Gastroesophageal sphincter (tissue), 3 donors: ENCODE results near the gene TLR1.
A peak's percentile ranks its signal among the peaks of the same experiment; 100 is the strongest.

ENCODE experiments used
- EP300 ChIP-seq: sonication (generic); formaldehyde crosslinking; IDR thresholded peaks from one replicate; pipeline ENCODE4 v1.6.1; 2017; ENCODE audit warnings: antibody characterized with exemption, mild to moderate bottlenecking
- POLR2A ChIP-seq, 2 donors: fragments of 450-650 bp; IDR thresholded peaks; one replicate each; pipeline ENCODE4 v1.6.1; 2017; ENCODE audit warnings: antibody characterized with exemption in 2 of 2, mild to moderate bottlenecking in 2 of 2, moderate library complexity in 1 of 2
- POLR2AphosphoS5 ChIP-seq: sonication (generic); formaldehyde crosslinking; IDR thresholded peaks from one replicate; pipeline ENCODE4 v1.6.1; 2017; ENCODE audit warnings: antibody characterized with exemption
- TF ChIP-seq, protein P1 (sequence below), 4 experiments: fragments of 200-600 bp in 2 of 4; fragments of 450-650 bp in 2 of 4; sonication (generic) in 1 of 4; IDR thresholded peaks; one replicate each; pipeline ENCODE4 v1.5.1; 2017 to 2019; ENCODE audit warnings: antibody characterized with exemption in 4 of 4, mild to moderate bottlenecking in 2 of 4, moderate library complexity in 2 of 4

GRCh38 chr4:38759113-38759789, 45.3 kb downstream of the TLR1 start:
- TF ChIP-seq, protein P1, sequence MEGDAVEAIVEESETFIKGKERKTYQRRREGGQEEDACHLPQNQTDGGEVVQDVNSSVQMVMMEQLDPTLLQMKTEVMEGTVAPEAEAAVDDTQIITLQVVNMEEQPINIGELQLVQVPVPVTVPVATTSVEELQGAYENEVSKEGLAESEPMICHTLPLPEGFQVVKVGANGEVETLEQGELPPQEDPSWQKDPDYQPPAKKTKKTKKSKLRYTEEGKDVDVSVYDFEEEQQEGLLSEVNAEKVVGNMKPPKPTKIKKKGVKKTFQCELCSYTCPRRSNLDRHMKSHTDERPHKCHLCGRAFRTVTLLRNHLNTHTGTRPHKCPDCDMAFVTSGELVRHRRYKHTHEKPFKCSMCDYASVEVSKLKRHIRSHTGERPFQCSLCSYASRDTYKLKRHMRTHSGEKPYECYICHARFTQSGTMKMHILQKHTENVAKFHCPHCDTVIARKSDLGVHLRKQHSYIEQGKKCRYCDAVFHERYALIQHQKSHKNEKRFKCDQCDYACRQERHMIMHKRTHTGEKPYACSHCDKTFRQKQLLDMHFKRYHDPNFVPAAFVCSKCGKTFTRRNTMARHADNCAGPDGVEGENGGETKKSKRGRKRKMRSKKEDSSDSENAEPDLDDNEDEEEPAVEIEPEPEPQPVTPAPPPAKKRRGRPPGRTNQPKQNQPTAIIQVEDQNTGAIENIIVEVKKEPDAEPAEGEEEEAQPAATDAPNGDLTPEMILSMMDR (IDR thresholded peaks at IDR 0.05) = peak; percentile 62 to 76 (median 72)
- TF ChIP-seq POLR2AphosphoS5 (peak; percentile 11), POLR2A (IDR thresholded peaks at IDR 0.05) (no peak), EP300 (no peak)
